ENCODE results near the gene RBM20.

- TF ChIP-seq, protein P1, sequence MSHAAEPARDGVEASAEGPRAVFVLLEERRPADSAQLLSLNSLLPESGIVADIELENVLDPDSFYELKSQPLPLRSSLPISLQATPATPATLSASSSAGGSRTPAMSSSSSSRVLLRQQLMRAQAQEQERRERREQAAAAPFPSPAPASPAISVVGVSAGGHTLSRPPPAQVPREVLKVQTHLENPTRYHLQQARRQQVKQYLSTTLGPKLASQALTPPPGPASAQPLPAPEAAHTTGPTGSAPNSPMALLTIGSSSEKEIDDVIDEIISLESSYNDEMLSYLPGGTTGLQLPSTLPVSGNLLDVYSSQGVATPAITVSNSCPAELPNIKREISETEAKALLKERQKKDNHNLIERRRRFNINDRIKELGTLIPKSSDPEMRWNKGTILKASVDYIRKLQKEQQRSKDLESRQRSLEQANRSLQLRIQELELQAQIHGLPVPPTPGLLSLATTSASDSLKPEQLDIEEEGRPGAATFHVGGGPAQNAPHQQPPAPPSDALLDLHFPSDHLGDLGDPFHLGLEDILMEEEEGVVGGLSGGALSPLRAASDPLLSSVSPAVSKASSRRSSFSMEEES (CRISPR knock-in tag; IDR thresholded peaks at IDR 0.05) = no peak
- TF ChIP-seq EZH2 (conservative IDR thresholded peaks at IDR 0.05; ENCODE audit: low read depth, low read length) (no peak), ZBTB20 (CRISPR knock-in tag; IDR thresholded peaks at IDR 0.05; ENCODE audit: borderline replicate concordance, low read depth) (no peak), ZNF773 (CRISPR knock-in tag; IDR thresholded peaks at IDR 0.05; ENCODE audit: borderline replicate concordance) (no peak), KDM4B (CRISPR knock-in tag; IDR thresholded peaks at IDR 0.05) (no peak), ISL2 (CRISPR knock-in tag; IDR thresholded peaks at IDR 0.05) (no peak)
- TF ChIP-seq, protein P2, sequence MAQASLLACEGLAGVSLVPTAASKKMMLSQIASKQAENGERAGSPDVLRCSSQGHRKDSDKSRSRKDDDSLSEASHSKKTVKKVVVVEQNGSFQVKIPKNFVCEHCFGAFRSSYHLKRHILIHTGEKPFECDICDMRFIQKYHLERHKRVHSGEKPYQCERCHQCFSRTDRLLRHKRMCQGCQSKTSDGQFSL (CRISPR knock-in tag; IDR thresholded peaks at IDR 0.05) = no peak
Observed at GRCh38 chr10:110773693-110774068, 129.5 kb downstream of the RBM20 start.
